Neutrophil (primary cell): ENCODE measurements around the gene PTPN23.

ENCODE experiments used
- H3K27ac ChIP-seq: fragments of 200-600 bp; sonication (generic); 2 replicates; pipeline ENCODE4 v1.5.1; 2016; ENCODE audit warnings: mild to moderate bottlenecking, moderate library complexity
- H3K27me3 ChIP-seq: fragments of 200-600 bp; sonication (generic); 2 replicates; pipeline ENCODE4 v1.6.0; 2016; ENCODE audit warnings: mild to moderate bottlenecking
- H3K36me3 ChIP-seq: fragments of 200-600 bp; sonication (generic); 2 replicates; pipeline ENCODE4 v1.5.1; 2017
- H3K4me1 ChIP-seq, 2 experiments: fragments of 200-600 bp in 1 of 2; sonication (generic) in 1 of 2; 1 replicate in 1 of 2; 2 replicates in 1 of 2; pipeline versions ENCODE4 v1.5.1 to v1.6.1; 2013 to 2016; ENCODE audit warnings: low read depth in 1 of 2, low read length in 1 of 2, mild to moderate bottlenecking in 1 of 2, moderate library complexity in 1 of 2; ENCODE audit not compliant: control insufficient read depth in 1 of 2, insufficient read depth in 1 of 2
- H3K4me3 ChIP-seq, 2 experiments: fragments of 200-600 bp in 1 of 2; sonication (generic) in 1 of 2; 1 replicate in 1 of 2; 2 replicates in 1 of 2; pipeline ENCODE4 v1.5.1; 2013 to 2016; ENCODE audit warnings: low read depth in 1 of 2, low read length in 1 of 2, mild to moderate bottlenecking in 1 of 2, moderate library complexity in 1 of 2
- H3K9me3 ChIP-seq: fragments of 200-600 bp; sonication (generic); 2 replicates; pipeline ENCODE4 v1.5.1; 2016
- TF ChIP-seq, protein P1 (sequence below): fragments of 200-600 bp; sonication (generic); IDR thresholded peaks from 2 replicates; pipeline ENCODE4 v1.5.1; 2016; ENCODE audit warnings: antibody characterized with exemption

The PTPN23 gene

DNA sequence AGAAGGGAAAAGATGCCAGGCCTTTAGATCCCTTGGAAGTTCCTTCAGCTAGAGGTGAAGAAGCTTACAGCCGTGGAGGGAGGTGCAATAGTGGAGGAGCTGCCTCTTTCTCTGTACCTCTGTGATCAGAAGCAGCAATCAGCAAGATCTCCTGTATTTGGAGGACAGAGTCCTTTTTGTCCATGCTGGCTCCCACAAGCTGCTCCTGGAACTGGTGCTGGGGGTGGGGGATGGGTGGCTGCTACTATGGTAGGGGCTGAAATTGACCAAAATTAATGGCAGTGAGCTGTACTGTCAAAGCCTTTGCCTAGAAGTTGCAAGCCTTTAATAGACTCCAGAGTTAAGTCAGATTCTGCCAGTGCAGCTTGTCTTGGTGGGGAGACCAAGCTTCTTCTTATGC is 18.2 kb downstream of the PTPN23 start:
- Histone ChIP-seq H3K36me3 (peaks cover 30% of the 10 kb centered on the region), H3K27me3 (no peaks in the 10 kb centered on the region), H3K4me3 (no peak overlapping the region), H3K4me1 (no peaks in the 10 kb centered on the region), H3K27ac (no peak overlapping the region), H3K9me3 (no peaks in the 10 kb centered on the region)
- TF ChIP-seq, protein P1, sequence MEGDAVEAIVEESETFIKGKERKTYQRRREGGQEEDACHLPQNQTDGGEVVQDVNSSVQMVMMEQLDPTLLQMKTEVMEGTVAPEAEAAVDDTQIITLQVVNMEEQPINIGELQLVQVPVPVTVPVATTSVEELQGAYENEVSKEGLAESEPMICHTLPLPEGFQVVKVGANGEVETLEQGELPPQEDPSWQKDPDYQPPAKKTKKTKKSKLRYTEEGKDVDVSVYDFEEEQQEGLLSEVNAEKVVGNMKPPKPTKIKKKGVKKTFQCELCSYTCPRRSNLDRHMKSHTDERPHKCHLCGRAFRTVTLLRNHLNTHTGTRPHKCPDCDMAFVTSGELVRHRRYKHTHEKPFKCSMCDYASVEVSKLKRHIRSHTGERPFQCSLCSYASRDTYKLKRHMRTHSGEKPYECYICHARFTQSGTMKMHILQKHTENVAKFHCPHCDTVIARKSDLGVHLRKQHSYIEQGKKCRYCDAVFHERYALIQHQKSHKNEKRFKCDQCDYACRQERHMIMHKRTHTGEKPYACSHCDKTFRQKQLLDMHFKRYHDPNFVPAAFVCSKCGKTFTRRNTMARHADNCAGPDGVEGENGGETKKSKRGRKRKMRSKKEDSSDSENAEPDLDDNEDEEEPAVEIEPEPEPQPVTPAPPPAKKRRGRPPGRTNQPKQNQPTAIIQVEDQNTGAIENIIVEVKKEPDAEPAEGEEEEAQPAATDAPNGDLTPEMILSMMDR: no peak

DNA sequence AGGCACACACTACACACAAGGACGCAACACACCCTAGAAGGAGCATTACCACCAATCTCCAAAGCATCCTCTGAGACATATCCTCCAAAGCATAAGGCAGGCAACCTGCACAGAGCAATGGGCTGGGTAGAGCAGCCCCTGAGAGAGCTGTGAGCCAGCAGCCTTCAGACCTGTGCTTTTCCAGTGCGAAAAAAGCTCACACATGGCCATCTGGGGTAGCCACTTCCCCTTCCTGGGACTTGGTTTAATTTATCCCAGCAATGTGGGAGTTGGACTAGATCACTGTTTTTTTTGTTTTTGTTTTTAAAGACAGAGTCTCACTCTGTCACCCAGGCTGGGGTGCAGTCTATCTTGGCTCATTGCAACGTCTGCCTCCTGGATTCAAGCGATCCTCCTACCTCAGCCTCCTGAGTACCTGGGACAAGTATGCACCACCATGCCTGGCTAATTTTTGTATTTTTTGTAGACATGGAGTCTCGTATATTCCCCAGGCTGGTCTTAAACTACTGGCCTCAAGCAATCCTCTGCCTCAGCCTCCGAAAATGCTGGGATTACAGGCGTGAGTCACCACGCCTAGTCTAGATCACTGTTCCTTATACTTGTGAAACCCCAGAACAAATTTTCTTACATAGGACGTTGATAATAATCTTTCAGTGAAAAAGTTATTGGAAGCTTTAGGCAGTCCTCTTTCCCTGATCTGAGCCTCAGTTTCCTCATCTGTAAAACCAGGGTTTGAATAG is 18.9 kb downstream of the PTPN23 start:
- Histone ChIP-seq H3K4me3 (no peak overlapping the region), H3K27me3 (no peaks in the 10 kb centered on the region), H3K9me3 (no peaks in the 10 kb centered on the region), H3K27ac (no peak overlapping the region), H3K4me1 (no peaks in the 10 kb centered on the region), H3K36me3 (peaks cover 30% of the 10 kb centered on the region)
- TF ChIP-seq, protein P1: no peak

- H3K27ac ChIP-seq: no peak overlapping the region
- TF ChIP-seq, protein P1: no peak
- no peak overlapping the region for H3K4me3 ChIP-seq
- peaks cover 10 to 14% of the 10 kb centered on the region in 2 experiments for H3K4me1 ChIP-seq
- no peaks in the 10 kb centered on the region for H3K27me3 ChIP-seq
- H3K36me3 ChIP-seq: peaks cover 49% of the 10 kb centered on the region
- no peaks in the 10 kb centered on the region for H3K9me3 ChIP-seq
These were observed 23.6 kb downstream of the PTPN23 start for GRCh38 chr3:47404431-47404876.

GRCh38 chr3:47404955-47405790 is 24.4 kb downstream of the PTPN23 start:
- Histone ChIP-seq H3K4me3 (no peak overlapping the region), H3K9me3 (no peaks in the 10 kb centered on the region), H3K27me3 (no peaks in the 10 kb centered on the region), H3K27ac (no peak overlapping the region), H3K4me1 (peaks cover 10 to 14% of the 10 kb centered on the region in 2 experiments), H3K36me3 (peaks cover 49% of the 10 kb centered on the region)
- TF ChIP-seq, protein P1: no peak

DNA sequence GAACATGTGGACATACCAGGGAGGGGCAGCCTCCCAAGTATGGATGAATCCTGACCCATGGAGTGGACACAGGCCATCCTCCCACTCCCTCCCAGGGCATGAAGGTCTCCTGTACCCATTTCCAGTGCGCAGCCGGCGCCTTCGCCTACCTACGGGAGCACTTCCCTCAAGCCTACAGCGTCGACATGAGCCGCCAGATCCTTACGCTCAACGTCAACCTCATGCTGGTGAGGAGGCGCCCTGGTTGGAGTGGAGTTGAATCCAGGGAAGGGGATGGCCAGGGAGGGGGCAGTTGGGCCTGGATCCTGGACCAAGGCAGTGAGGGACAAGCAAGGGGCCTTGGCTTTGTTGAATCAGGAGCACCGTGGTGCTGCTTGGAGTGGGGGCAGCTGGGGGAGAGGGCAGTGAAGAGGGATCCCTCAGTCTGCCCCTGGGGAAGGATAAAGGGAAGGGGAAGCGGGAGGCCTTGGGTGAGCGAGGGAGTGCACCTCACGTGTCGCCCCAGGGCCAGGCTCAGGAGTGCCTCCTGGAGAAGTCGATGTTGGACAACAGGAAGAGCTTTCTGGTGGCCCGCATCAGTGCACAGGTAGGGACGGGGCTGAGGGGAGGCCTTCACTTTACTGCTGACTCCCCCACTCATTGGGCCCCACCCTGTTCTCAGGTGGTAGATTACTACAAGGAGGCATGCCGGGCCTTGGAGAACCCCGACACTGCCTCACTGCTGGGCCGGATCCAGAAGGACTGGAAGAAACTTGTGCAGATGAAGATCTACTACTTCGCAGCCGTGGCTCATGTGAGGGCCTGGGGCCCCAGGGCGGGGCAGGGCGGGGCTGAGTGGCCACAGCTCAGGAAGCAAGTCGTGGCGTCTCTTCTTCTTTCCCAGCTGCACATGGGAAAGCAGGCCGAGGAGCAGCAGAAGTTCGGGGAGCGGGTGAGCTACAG is 25.3 kb downstream of the PTPN23 start:
- TF ChIP-seq, protein P1: no peak
- peaks cover 58% of the 10 kb centered on the region for H3K36me3 ChIP-seq
- H3K9me3 ChIP-seq: no peaks in the 10 kb centered on the region
- H3K4me1 ChIP-seq: peaks cover 10 to 14% of the 10 kb centered on the region in 2 experiments
- H3K27me3 ChIP-seq: no peaks in the 10 kb centered on the region
- H3K27ac ChIP-seq: peak overlapping the region; percentile 41
- no peak overlapping the region for H3K4me3 ChIP-seq
